ENCODE measurements around the gene SLIT2. TPM values are rescaled to one million over a fixed set of nuclear protein-coding genes. Genes with fewer than 3 reads are reported as not detected.

SLIT2 gene
- total RNA-seq, 1 donor from 2014 or later = 11.6 TPM

- no peak for DNase-seq (ENCODE audit: low spot score, unreplicated experiment)
- H3K36me3 Mint-ChIP-seq (ENCODE audit: insufficient read depth) = no peaks in the 10 kb centered on the region
- H3K4me3 Mint-ChIP-seq (ENCODE audit: low read depth) = no peak overlapping the region
- TF ChIP-seq CTCF (IDR thresholded peaks at IDR 0.05; ENCODE audit: unreplicated experiment) = no peak
- peaks cover 19% of the 10 kb centered on the region for H3K4me1 Mint-ChIP-seq (ENCODE audit: low read depth)
- H3K9me3 Mint-ChIP-seq (ENCODE audit: low read depth) = no peaks in the 10 kb centered on the region
- no peaks in the 10 kb centered on the region for H3K27me3 Mint-ChIP-seq
- no peak overlapping the region for H3K27ac Mint-ChIP-seq
Observed at GRCh38 chr4:20272411-20272872, 20.7 kb downstream of the SLIT2 start.

- no peak for TF ChIP-seq CTCF (IDR thresholded peaks at IDR 0.05; ENCODE audit: unreplicated experiment)
- no peaks in the 10 kb centered on the region for H3K27me3 Mint-ChIP-seq
- no peak overlapping the region for H3K27ac Mint-ChIP-seq
- H3K4me1 Mint-ChIP-seq (ENCODE audit: low read depth) = peaks cover 19% of the 10 kb centered on the region
- no peak for DNase-seq (ENCODE audit: low spot score, unreplicated experiment)
- no peaks in the 10 kb centered on the region for H3K36me3 Mint-ChIP-seq (ENCODE audit: insufficient read depth)
- no peak overlapping the region for H3K4me3 Mint-ChIP-seq (ENCODE audit: low read depth)
- no peaks in the 10 kb centered on the region for H3K9me3 Mint-ChIP-seq (ENCODE audit: low read depth)
Observed at GRCh38 chr4:20273793-20274192, 22.1 kb downstream of the SLIT2 start.

GRCh38 chr4:20276848-20277247, 25.1 kb downstream of the SLIT2 start:
- Mint-ChIP-seq H3K4me1 (ENCODE audit: low read depth) (peaks cover 19% of the 10 kb centered on the region), H3K9me3 (ENCODE audit: low read depth) (no peaks in the 10 kb centered on the region), H3K27ac (no peak overlapping the region), H3K36me3 (ENCODE audit: insufficient read depth) (no peaks in the 10 kb centered on the region), H3K4me3 (ENCODE audit: low read depth) (no peak overlapping the region), H3K27me3 (no peaks in the 10 kb centered on the region)
- TF ChIP-seq CTCF (IDR thresholded peaks at IDR 0.05; ENCODE audit: unreplicated experiment) = no peak
- DNase-seq (ENCODE audit: low spot score, unreplicated experiment) = no peak

GRCh38 chr4:20278195-20278594, 26.5 kb downstream of the SLIT2 start:
- Mint-ChIP-seq H3K9me3 (ENCODE audit: low read depth) (no peaks in the 10 kb centered on the region), H3K36me3 (ENCODE audit: insufficient read depth) (no peaks in the 10 kb centered on the region), H3K27ac (no peak overlapping the region), H3K4me1 (ENCODE audit: low read depth) (peaks cover 11% of the 10 kb centered on the region), H3K4me3 (ENCODE audit: low read depth) (no peak overlapping the region), H3K27me3 (no peaks in the 10 kb centered on the region)
- no peak for DNase-seq (ENCODE audit: low spot score, unreplicated experiment)
- no peak for TF ChIP-seq CTCF (IDR thresholded peaks at IDR 0.05; ENCODE audit: unreplicated experiment)

GRCh38 chr4:20279381-20279780, 27.7 kb downstream of the SLIT2 start:
- H3K4me1 Mint-ChIP-seq (ENCODE audit: low read depth) = peaks cover 7% of the 10 kb centered on the region
- H3K27me3 Mint-ChIP-seq = no peaks in the 10 kb centered on the region
- H3K36me3 Mint-ChIP-seq (ENCODE audit: insufficient read depth) = no peaks in the 10 kb centered on the region
- H3K4me3 Mint-ChIP-seq (ENCODE audit: low read depth) = no peak overlapping the region
- no peak for TF ChIP-seq CTCF (IDR thresholded peaks at IDR 0.05; ENCODE audit: unreplicated experiment)
- no peaks in the 10 kb centered on the region for H3K9me3 Mint-ChIP-seq (ENCODE audit: low read depth)
- DNase-seq (ENCODE audit: low spot score, unreplicated experiment) = no peak
- H3K27ac Mint-ChIP-seq = no peak overlapping the region

All from progenitor cell of endocrine pancreas (in vitro differentiated cells).